Endothelial cell of umbilical vein (primary cell): Measurements from ENCODE around the gene NPLOC4. TPM values are rescaled to one million over a fixed set of nuclear protein-coding genes. Genes with fewer than 3 reads are reported as not detected.

Experiments
- BruUV-seq: library from RNA; stranded (reverse); fragments of 400-500 nt; replicated peaks from 2 replicates; lab custom pipeline; 2021; lab: Mats Ljungman, UMichigan
- CTCF ChIA-PET: fragments of 300-600, 350-600 bp; sonication (Branson Sonifier 250); formaldehyde crosslinking; loops from one replicate; lab custom pipeline; 2021; ENCODE audit warnings: antibody characterized with exemption, inconsistent platforms; lab: Charles Lee
- POLR2A ChIA-PET: fragments of 300-600, 350-600 bp; sonication (Branson Sonifier 250); formaldehyde crosslinking; loops from one replicate; lab custom pipeline; 2021; ENCODE audit warnings: antibody characterized with exemption, inconsistent platforms; lab: Charles Lee
- DNase-seq: peaks from one replicate; pipeline ENCODE4 v3.0.0-alpha.2; 2011; ENCODE audit warnings: low read depth, low spot score
- FAIRE-seq: peaks from 2 replicates; lab custom pipeline; 2011; peaks lifted over from hg19 to GRCh38; lab: Jason Lieb, UNC
- H2AFZ ChIP-seq: 2 replicates; pipeline ENCODE4 v1.6.0; 2012; ENCODE audit warnings: low read depth, low read length, control low read depth, inconsistent platforms
- H3K27ac ChIP-seq: 2 replicates; pipeline ENCODE4 v1.5.1; 2011; ENCODE audit warnings: low read depth, mild to moderate bottlenecking, control low read depth, low read length, moderate library complexity; ENCODE audit not compliant: insufficient read depth
- H3K27me3 ChIP-seq, 2 experiments: 2 replicates each; pipeline versions ENCODE4 v1.6.0 to v1.6.1; 2011; ENCODE audit warnings: low read length in 2 of 2, mixed read lengths in 1 of 2; ENCODE audit not compliant: control insufficient read depth in 2 of 2, insufficient read depth in 2 of 2
- H3K36me3 ChIP-seq, 2 experiments: 2 replicates in 1 of 2; 3 replicates in 1 of 2; pipeline ENCODE4 v1.5.1; 2011; ENCODE audit warnings: low read length in 2 of 2, mild to moderate bottlenecking in 1 of 2, moderate library complexity in 1 of 2; ENCODE audit not compliant: control insufficient read depth in 2 of 2, insufficient read depth in 2 of 2; ENCODE audit errors: extremely low read depth in 1 of 2
- H3K4me1 ChIP-seq: 3 replicates; pipeline ENCODE4 v1.5.1; 2011; ENCODE audit warnings: mild to moderate bottlenecking, low read length; ENCODE audit not compliant: control insufficient read depth, insufficient read depth; ENCODE audit errors: extremely low read depth
- H3K4me2 ChIP-seq: 2 replicates; pipeline ENCODE4 v1.6.1; 2011; ENCODE audit warnings: low read length, control low read depth, mixed read lengths; ENCODE audit not compliant: insufficient read depth
- H3K4me3 ChIP-seq, 3 experiments: fragments of 200-600 bp in 1 of 3; sonication (generic), shearing (Covaris generic) in 1 of 3; replicated peaks in 1 of 3; 2 replicates each; pipeline ENCODE4 v1.5.1; 2011 to 2016; ENCODE audit warnings: control low read depth in 3 of 3, low read length in 3 of 3, mild to moderate bottlenecking in 2 of 3, inconsistent platforms in 1 of 3, low read depth in 1 of 3, moderate library complexity in 1 of 3; ENCODE audit not compliant: insufficient read depth in 1 of 3
- H3K79me2 ChIP-seq: 2 replicates; pipeline ENCODE4 v1.6.0; 2012; ENCODE audit warnings: low read length, inconsistent platforms; ENCODE audit not compliant: control insufficient read depth, insufficient read depth
- H3K9ac ChIP-seq: replicated peaks from 2 replicates; pipeline ENCODE3; 2011; ENCODE audit warnings: low read length, control low read depth; ENCODE audit not compliant: insufficient read depth; ENCODE audit errors: extremely low read depth
- H3K9me1 ChIP-seq: replicated peaks from 3 replicates; pipeline ENCODE4 v1.6.0; 2011; ENCODE audit warnings: mild to moderate bottlenecking, low read length; ENCODE audit not compliant: control insufficient read depth, insufficient read depth; ENCODE audit errors: extremely low read depth
- H3K9me3 ChIP-seq: replicated peaks from 2 replicates; pipeline ENCODE4 v1.5.1; 2012; ENCODE audit warnings: low read length, inconsistent platforms; ENCODE audit not compliant: control insufficient read depth, insufficient read depth
- H4K20me1 ChIP-seq: replicated peaks from 2 replicates; pipeline ENCODE3; 2011; ENCODE audit warnings: mild to moderate bottlenecking, low read length; ENCODE audit not compliant: control insufficient read depth, insufficient read depth; ENCODE audit errors: extremely low read depth
- CTCF ChIP-seq, 2 donors: IDR thresholded peaks; 1 replicate in 1 of 2; 2 replicates in 1 of 2; pipeline ENCODE4 v1.5.1; 2011; ENCODE audit warnings: low read length in 2 of 2, mild to moderate bottlenecking in 2 of 2, moderate library complexity in 2 of 2, control low read depth in 1 of 2, inconsistent platforms in 1 of 2, low read depth in 1 of 2; ENCODE audit not compliant: insufficient read depth in 1 of 2; ENCODE audit errors: extremely low read depth in 1 of 2
- EZH2 ChIP-seq: IDR thresholded peaks from 2 replicates; pipeline ENCODE4 v1.6.1; 2012; ENCODE audit warnings: borderline replicate concordance, low read depth, mild to moderate bottlenecking, moderate library complexity, low read length, inconsistent platforms; ENCODE audit not compliant: severe bottlenecking
- FOS ChIP-seq: IDR thresholded peaks from 2 replicates; pipeline ENCODE4 v1.6.1; 2011; ENCODE audit warnings: mild to moderate bottlenecking, low read length, moderate library complexity, borderline replicate concordance; ENCODE audit not compliant: insufficient read depth
- GATA2 ChIP-seq: IDR thresholded peaks from 2 replicates; pipeline ENCODE4 v1.7.0; 2011; ENCODE audit warnings: low read depth, mild to moderate bottlenecking, moderate library complexity, mixed read lengths, low read length; ENCODE audit not compliant: insufficient read length, insufficient read depth
- JUN ChIP-seq: IDR thresholded peaks from 2 replicates; pipeline ENCODE4 v1.6.1; 2011; ENCODE audit warnings: borderline replicate concordance, low read depth; ENCODE audit not compliant: insufficient read length, insufficient read depth
- MAX ChIP-seq: IDR thresholded peaks from 2 replicates; pipeline ENCODE4 v1.6.1; 2011; ENCODE audit not compliant: insufficient read depth, insufficient read length
- MYC ChIP-seq: IDR thresholded peaks from one replicate; pipeline ENCODE4 v1.6.1; 2011; ENCODE audit warnings: mild to moderate bottlenecking, low read depth, low read length
- POLR2A ChIP-seq: IDR thresholded peaks from 2 replicates; pipeline ENCODE4 v1.6.1; 2012; ENCODE audit warnings: low read depth, mild to moderate bottlenecking, control low read depth, low read length
- POLR2AphosphoS5 ChIP-seq: IDR thresholded peaks from 2 replicates; pipeline ENCODE4 v1.6.1; 2012; ENCODE audit warnings: low read depth, mild to moderate bottlenecking, control low read depth, low read length, moderate library complexity; ENCODE audit not compliant: insufficient read depth
- dilution Hi-C: fragments of 300-500 bp; cut with MboI; formaldehyde crosslinking; loops from one replicate; pipeline ENCODE4 v1.15.0; 2019; ENCODE audit warnings: low sequenced_read_pairs; ENCODE audit not compliant: extremely low pct_ligation_motif_present
- intact Hi-C: fragments of 100-400 bp; cut with micrococcal nuclease; formaldehyde crosslinking; loops from one replicate; pipeline ENCODE4 v1.10.0; 2022
- polyA plus RNA-seq, 4 experiments: library from polyadenylated mRNA; depleted of rRNA in 3 of 4; stranded (reverse) in 3 of 4; unstranded in 1 of 4; fragments of >200 nt; gene quantifications; 2 replicates each; pipeline versions ENCODE4 v1.2.1 to v1.2.3, GENCODE V29; 2011 to 2012; ENCODE audit warnings: missing spikeins in 1 of 4
- total RNA-seq: library from RNA; stranded (reverse); gene quantifications from 2 replicates; pipeline ENCODE4 v1.2.3, GENCODE V29; 2021

Gene NPLOC4
- total and polyA plus RNA-seq, 2 donors (not counting 3 experiments of a cell fraction or from before 2014, with no cell fraction given), result 150 to 175 TPM

GRCh38 chr17:81684442-81684911 lies 47.6 kb upstream of the NPLOC4 start:
- ChIA-PET CTCF (interaction anchor here (3.0 kb wide), 1 partner anchor 18 kb away, joined by 19 read pairs; the partner anchor contains the start of gene MRPL12), POLR2A (no interaction called here)
- H3K36me3 ChIP-seq, result peaks cover 9 to 40% of the 10 kb centered on the region in 2 experiments

More at GRCh38 chr17:81684442-81684911, 47.6 kb upstream of the NPLOC4 start:
- FAIRE-seq, result no peak
- Histone ChIP-seq H3K4me3 (peak overlapping the region; percentile 3 to 93 (median 50)), H3K4me1 (peaks cover 16% of the 10 kb centered on the region), H4K20me1 (no peaks in the 10 kb centered on the region), H3K79me2 (peaks cover 73% of the 10 kb centered on the region), H3K9me3 (no peaks in the 10 kb centered on the region), H2AFZ (no peak overlapping the region), H3K27me3 (no peaks in the 10 kb centered on the region), H3K9me1 (no peaks in the 10 kb centered on the region), H3K27ac (peak overlapping the region; percentile 50), H3K9ac (peak overlapping the region; percentile 87), H3K4me2 (peak overlapping the region; percentile 48)
- BruUV-seq, result TSS peak; percentile 59
- dilution Hi-C loops, result no loop called here
- TF ChIP-seq MYC (no peak), EZH2 (no peak), JUN (peak; percentile 51), POLR2AphosphoS5 (no peak), MAX (peak; percentile 89), FOS (no peak), GATA2 (no peak), POLR2A (no peak), CTCF (IDR thresholded peaks at IDR 0.05; ENCODE audit: extremely low read depth in 1 of 2, insufficient read depth in 1 of 2, low read depth in 1 of 2, low read length in 2 of 2) (no peak)
- DNase-seq, result peak; percentile 72
- intact Hi-C loops, result loop anchor here (1.0 to 2.0 kb wide), 2 partner anchors 18 kb away; partner anchors contain the start of genes CCDC137, MRPL12 and OXLD1
